Measurements from ENCODE around the gene MPRIP.

Gene MPRIP

GRCh38 chr17:17114592-17115225 is 72.5 kb downstream of the MPRIP start:
- no peak for DNase-seq

GRCh38 chr17:17115620-17116019 is 73.4 kb downstream of the MPRIP start:
- DNase-seq = no peak

GRCh38 chr17:17116406-17116805 is 74.1 kb downstream of the MPRIP start:
- no peak for DNase-seq

- DNase-seq = no peak
Observed at GRCh38 chr17:17117923-17118322, 75.7 kb downstream of the MPRIP start.

GRCh38 chr17:17118399-17118798 is 76.1 kb downstream of the MPRIP start:
- no peak for DNase-seq

GRCh38 chr17:17119106-17119505 is 76.8 kb downstream of the MPRIP start:
- DNase-seq = no peak

GRCh38 chr17:17119533-17119932 is 77.3 kb downstream of the MPRIP start:
- DNase-seq = no peak

GRCh38 chr17:17120294-17120693 is 78.0 kb downstream of the MPRIP start:
- DNase-seq = no peak

- DNase-seq = no peak
Observed at GRCh38 chr17:17120701-17121100, 78.4 kb downstream of the MPRIP start.

GRCh38 chr17:17121162-17121561 is 78.9 kb downstream of the MPRIP start:
- DNase-seq = no peak

- no peak for DNase-seq
Observed at GRCh38 chr17:17122781-17123483, 80.7 kb downstream of the MPRIP start.

GRCh38 chr17:17124341-17124740 is 82.1 kb downstream of the MPRIP start:
- no peak for DNase-seq

- no peak for DNase-seq
Observed at GRCh38 chr17:17125136-17126084, 83.2 kb downstream of the MPRIP start.

- DNase-seq = no peak
Observed at GRCh38 chr17:17126131-17127110, 84.2 kb downstream of the MPRIP start.

GRCh38 chr17:17127156-17127555 is 84.9 kb downstream of the MPRIP start:
- no peak for DNase-seq

GRCh38 chr17:17127730-17128291 is 85.6 kb downstream of the MPRIP start:
- no peak for DNase-seq

GRCh38 chr17:17128476-17129075 is 86.3 kb downstream of the MPRIP start:
- no peak for DNase-seq

GRCh38 chr17:17129466-17129865 is 87.2 kb downstream of the MPRIP start:
- no peak for DNase-seq

- DNase-seq = no peak
Observed at GRCh38 chr17:17130077-17130844, 88.0 kb downstream of the MPRIP start.

- no peak for DNase-seq
Observed at GRCh38 chr17:17131839-17132238, 89.6 kb downstream of the MPRIP start.

GRCh38 chr17:17132746-17133145 is 90.5 kb downstream of the MPRIP start:
- no peak for DNase-seq

Data from T1000 (cell line).